Measurements from ENCODE around the gene GCGR.

GCGR gene

DNA sequence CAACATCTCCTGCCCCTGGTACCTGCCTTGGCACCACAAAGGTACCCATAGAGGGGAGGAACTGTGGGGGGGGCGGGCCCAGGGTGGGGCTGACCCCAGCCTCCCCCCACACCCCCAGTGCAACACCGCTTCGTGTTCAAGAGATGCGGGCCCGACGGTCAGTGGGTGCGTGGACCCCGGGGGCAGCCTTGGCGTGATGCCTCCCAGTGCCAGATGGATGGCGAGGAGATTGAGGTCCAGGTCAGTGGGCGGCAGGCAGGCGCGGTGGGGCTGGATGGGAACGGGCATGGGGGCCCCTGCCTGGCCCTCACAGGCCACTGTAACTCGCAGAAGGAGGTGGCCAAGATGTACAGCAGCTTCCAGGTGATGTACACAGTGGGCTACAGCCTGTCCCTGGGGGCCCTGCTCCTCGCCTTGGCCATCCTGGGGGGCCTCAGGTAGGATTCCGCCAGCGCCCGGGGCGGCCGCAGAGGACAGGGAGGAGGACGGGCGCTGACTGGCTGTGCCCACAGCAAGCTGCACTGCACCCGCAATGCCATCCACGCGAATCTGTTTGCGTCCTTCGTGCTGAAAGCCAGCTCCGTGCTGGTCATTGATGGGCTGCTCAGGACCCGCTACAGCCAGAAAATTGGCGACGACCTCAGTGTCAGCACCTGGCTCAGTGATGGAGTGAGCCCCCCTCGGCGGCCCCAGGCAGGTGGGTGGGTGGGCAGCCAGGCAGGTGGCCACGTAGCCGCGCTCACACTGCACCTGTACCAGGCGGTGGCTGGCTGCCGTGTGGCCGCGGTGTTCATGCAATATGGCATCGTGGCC, 7.1 kb downstream of the GCGR start:
- Histone ChIP-seq H3K36me3 (ENCODE audit: insufficient read depth, low read length) (no peaks in the 10 kb centered on the region), H3K4me2 (ENCODE audit: insufficient read depth, low read length) (no peak overlapping the region), H3K9ac (ENCODE audit: low read depth, low read length) (no peak overlapping the region), H2AFZ (ENCODE audit: low read depth, low read length) (no peak overlapping the region), H3K4me1 (ENCODE audit: insufficient read depth, low read length) (no peaks in the 10 kb centered on the region), H3K27ac (ENCODE audit: low read length) (no peak overlapping the region), H3K4me3 (ENCODE audit: low read depth in 1 of 2, low read length in 2 of 2) (no peak overlapping the region), H3K9me3 (ENCODE audit: insufficient read depth, low read length, severe bottlenecking) (no peaks in the 10 kb centered on the region), H3K79me2 (ENCODE audit: insufficient read depth, low read length) (no peaks in the 10 kb centered on the region), H3K27me3 (ENCODE audit: insufficient read depth, low read length, poor library complexity) (no peaks in the 10 kb centered on the region), H4K20me1 (ENCODE audit: insufficient read depth, low read length) (0 out of 2 replicates have a peak, but pooled peaks cover 7% of the 10 kb centered on the region)
- TF ChIP-seq, protein P1, sequence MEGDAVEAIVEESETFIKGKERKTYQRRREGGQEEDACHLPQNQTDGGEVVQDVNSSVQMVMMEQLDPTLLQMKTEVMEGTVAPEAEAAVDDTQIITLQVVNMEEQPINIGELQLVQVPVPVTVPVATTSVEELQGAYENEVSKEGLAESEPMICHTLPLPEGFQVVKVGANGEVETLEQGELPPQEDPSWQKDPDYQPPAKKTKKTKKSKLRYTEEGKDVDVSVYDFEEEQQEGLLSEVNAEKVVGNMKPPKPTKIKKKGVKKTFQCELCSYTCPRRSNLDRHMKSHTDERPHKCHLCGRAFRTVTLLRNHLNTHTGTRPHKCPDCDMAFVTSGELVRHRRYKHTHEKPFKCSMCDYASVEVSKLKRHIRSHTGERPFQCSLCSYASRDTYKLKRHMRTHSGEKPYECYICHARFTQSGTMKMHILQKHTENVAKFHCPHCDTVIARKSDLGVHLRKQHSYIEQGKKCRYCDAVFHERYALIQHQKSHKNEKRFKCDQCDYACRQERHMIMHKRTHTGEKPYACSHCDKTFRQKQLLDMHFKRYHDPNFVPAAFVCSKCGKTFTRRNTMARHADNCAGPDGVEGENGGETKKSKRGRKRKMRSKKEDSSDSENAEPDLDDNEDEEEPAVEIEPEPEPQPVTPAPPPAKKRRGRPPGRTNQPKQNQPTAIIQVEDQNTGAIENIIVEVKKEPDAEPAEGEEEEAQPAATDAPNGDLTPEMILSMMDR (IDR thresholded peaks at IDR 0.05; ENCODE audit: borderline replicate concordance, extremely low read depth, low read length, poor library complexity, severe bottlenecking), result no peak
- no peak for TF ChIP-seq EZH2 (IDR thresholded peaks at IDR 0.05; ENCODE audit: borderline replicate concordance, low read depth, low read length, severe bottlenecking)
- DNase-seq, result no peak
- no peak for ATAC-seq (ENCODE audit: insufficient read depth, low read depth)

DNA sequence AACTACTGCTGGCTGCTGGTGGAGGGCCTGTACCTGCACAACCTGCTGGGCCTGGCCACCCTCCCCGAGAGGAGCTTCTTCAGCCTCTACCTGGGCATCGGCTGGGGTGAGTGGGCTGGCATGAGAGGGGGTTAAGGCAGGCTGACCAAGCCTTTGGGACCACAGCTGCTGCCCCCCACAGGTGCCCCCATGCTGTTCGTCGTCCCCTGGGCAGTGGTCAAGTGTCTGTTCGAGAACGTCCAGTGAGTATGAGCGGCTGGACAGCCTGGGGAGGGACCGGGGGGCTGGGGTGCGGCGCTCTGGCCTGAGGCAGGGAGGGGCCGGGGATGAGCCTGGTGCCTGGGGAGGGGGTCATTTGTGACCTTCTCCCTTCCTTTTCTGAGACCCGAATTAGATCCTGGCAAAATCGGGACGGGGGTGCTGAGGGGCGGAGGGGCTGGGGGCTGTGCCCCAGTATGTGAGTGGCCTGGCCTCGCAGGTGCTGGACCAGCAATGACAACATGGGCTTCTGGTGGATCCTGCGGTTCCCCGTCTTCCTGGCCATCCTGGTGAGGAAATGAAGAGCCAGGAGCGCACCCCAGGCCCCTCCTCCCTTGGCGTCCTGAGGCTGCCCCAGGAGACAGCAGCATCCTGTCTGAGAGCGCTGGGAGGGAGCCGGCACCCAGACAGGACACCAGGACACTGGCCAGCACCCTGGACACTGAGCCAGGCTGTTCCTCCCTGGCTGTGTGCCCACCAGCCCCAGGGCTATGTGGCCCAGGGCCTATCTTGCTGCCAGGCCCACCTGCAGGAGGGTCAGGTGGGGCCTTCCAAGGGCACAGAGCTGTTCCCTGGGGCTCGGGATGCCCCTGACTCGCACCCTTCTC, 8.0 kb downstream of the GCGR start:
- H3K4me1 ChIP-seq (ENCODE audit: insufficient read depth, low read length), result no peaks in the 10 kb centered on the region

DNA sequence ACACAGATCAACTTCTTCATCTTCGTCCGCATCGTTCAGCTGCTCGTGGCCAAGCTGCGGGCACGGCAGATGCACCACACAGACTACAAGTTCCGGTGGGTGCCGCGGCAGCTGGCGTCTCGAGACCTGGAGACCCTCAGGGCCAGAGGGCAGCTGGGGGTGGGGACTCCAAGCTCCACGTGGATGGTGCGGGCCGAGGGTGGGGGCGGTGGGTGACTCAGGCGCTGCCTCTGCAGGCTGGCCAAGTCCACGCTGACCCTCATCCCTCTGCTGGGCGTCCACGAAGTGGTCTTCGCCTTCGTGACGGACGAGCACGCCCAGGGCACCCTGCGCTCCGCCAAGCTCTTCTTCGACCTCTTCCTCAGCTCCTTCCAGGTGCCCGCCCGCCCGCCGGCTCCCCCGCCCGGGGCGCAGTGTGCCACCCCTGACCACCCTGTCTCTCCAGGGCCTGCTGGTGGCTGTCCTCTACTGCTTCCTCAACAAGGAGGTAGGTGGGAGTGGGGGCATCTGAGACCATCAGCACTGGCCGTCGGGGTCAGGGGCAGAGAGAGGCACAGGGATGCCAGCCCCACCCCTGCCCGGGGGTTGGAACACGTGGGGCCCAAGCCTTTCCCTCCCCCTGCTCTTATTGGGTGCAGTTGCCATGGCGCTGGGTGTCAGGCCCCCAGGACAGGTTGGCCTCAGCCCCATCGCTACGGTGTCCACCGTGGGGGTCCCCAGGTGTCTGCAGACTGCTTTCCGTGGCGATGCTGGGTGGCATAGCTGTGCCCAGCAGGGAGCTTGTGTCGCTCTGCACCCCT, 8.8 kb downstream of the GCGR start:
- no peak overlapping the region for H3K9ac ChIP-seq (ENCODE audit: low read depth, low read length)
- TF ChIP-seq, protein P1 (IDR thresholded peaks at IDR 0.05; ENCODE audit: borderline replicate concordance, extremely low read depth, low read length, poor library complexity, severe bottlenecking), result no peak
- no peak for TF ChIP-seq EZH2 (IDR thresholded peaks at IDR 0.05; ENCODE audit: borderline replicate concordance, low read depth, low read length, severe bottlenecking)
- no peaks in the 10 kb centered on the region for H3K36me3 ChIP-seq (ENCODE audit: insufficient read depth, low read length)
- H3K27me3 ChIP-seq (ENCODE audit: insufficient read depth, low read length, poor library complexity), result no peaks in the 10 kb centered on the region
- H4K20me1 ChIP-seq (ENCODE audit: insufficient read depth, low read length), result 0 out of 2 replicates have a peak, but pooled peaks cover 7% of the 10 kb centered on the region
- H3K4me2 ChIP-seq (ENCODE audit: insufficient read depth, low read length), result no peak overlapping the region
- H3K79me2 ChIP-seq (ENCODE audit: insufficient read depth, low read length), result no peaks in the 10 kb centered on the region
- no peaks in the 10 kb centered on the region for H3K9me3 ChIP-seq (ENCODE audit: insufficient read depth, low read length, severe bottlenecking)
- no peak overlapping the region for H2AFZ ChIP-seq (ENCODE audit: low read depth, low read length)
- H3K27ac ChIP-seq (ENCODE audit: low read length), result no peak overlapping the region
- no peak overlapping the region for H3K4me3 ChIP-seq (ENCODE audit: low read depth in 1 of 2, low read length in 2 of 2)
- ATAC-seq (ENCODE audit: insufficient read depth, low read depth), result no peak
- H3K4me1 ChIP-seq (ENCODE audit: insufficient read depth, low read length), result no peaks in the 10 kb centered on the region
- no peak for DNase-seq

More for the DNA sequence above, 8.0 kb downstream of the GCGR start:
- Histone ChIP-seq H4K20me1 (ENCODE audit: insufficient read depth, low read length) (0 out of 2 replicates have a peak, but pooled peaks cover 7% of the 10 kb centered on the region), H3K79me2 (ENCODE audit: insufficient read depth, low read length) (no peaks in the 10 kb centered on the region), H3K4me2 (ENCODE audit: insufficient read depth, low read length) (no peak overlapping the region), H3K9me3 (ENCODE audit: insufficient read depth, low read length, severe bottlenecking) (no peaks in the 10 kb centered on the region), H3K9ac (ENCODE audit: low read depth, low read length) (no peak overlapping the region), H2AFZ (ENCODE audit: low read depth, low read length) (no peak overlapping the region), H3K36me3 (ENCODE audit: insufficient read depth, low read length) (no peaks in the 10 kb centered on the region), H3K27me3 (ENCODE audit: insufficient read depth, low read length, poor library complexity) (no peaks in the 10 kb centered on the region), H3K4me3 (ENCODE audit: low read depth in 1 of 2, low read length in 2 of 2) (no peak overlapping the region), H3K27ac (ENCODE audit: low read length) (no peak overlapping the region)
- ATAC-seq (ENCODE audit: insufficient read depth, low read depth), result no peak
- TF ChIP-seq, protein P1 (IDR thresholded peaks at IDR 0.05; ENCODE audit: borderline replicate concordance, extremely low read depth, low read length, poor library complexity, severe bottlenecking), result no peak
- no peak for TF ChIP-seq EZH2 (IDR thresholded peaks at IDR 0.05; ENCODE audit: borderline replicate concordance, low read depth, low read length, severe bottlenecking)
- no peak for DNase-seq
